HCT116 (cell line): ENCODE measurements around the gene KIF5A. TPM values are rescaled to one million over a fixed set of nuclear protein-coding genes. Genes with fewer than 3 reads are reported as not detected.

Experiments used
- ATAC-seq: fragments of 200-7000 bp; cut with Tn5 transposase; 2 replicates; pipeline ENCODE4 v1.9.1; 2020; ENCODE audit warnings: mild to moderate bottlenecking, moderate library complexity
- BruUV-seq: library from RNA; stranded (reverse); fragments of 400-500 nt; replicated peaks from 2 replicates; lab custom pipeline; 2021; lab: Mats Ljungman, UMichigan
- CTCF ChIA-PET: fragments of 300-600 bp; sonication (Branson Sonifier 250); formaldehyde crosslinking; loops from one replicate; lab custom pipeline; 2021; ENCODE audit warnings: antibody characterized with exemption; lab: Charles Lee
- POLR2A ChIA-PET: fragments of 300-600, 350-600 bp; sonication (Branson Sonifier 250); formaldehyde crosslinking; loops from one replicate; lab custom pipeline; 2021; ENCODE audit warnings: antibody characterized with exemption; lab: Charles Lee
- RAD21 ChIA-PET, 2 experiments: fragments of 300-600 bp; sonication (Branson Sonifier 250); formaldehyde crosslinking; loops; one replicate each; lab custom pipeline; 2023; ENCODE audit warnings: low total read pairs in 2 of 2; ENCODE audit not compliant: uncharacterized antibody in 2 of 2, unreplicated experiment in 2 of 2, low non-redundant PET in 1 of 2; lab: Charles Lee
- DNase-seq: peaks from one replicate; pipeline ENCODE4 v3.0.0-alpha.2; 2010; ENCODE audit warnings: low read depth, low spot score
- H2AFZ ChIP-seq: fragments of 200-600 bp; shearing (Covaris generic), sonication (generic); 2 replicates; pipeline ENCODE4 v1.6.1; 2017; ENCODE audit warnings: low read depth, mixed run types, mixed read lengths, antibody characterized with exemption, low read length; ENCODE audit not compliant: poor library complexity, severe bottlenecking
- H3K27ac ChIP-seq: 2 replicates; pipeline ENCODE4 v1.5.1; 2012; ENCODE audit warnings: low read depth, low read length
- H3K27me3 ChIP-seq: fragments of 200-600 bp; sonication (generic); 2 replicates; pipeline ENCODE4 v1.6.1; 2016; ENCODE audit warnings: mixed run types, low read length, mixed read lengths; ENCODE audit not compliant: insufficient read depth
- H3K36me3 ChIP-seq, 2 experiments: fragments of 200-500 bp in 1 of 2; fragments of 200-600 bp in 1 of 2; sonication (Bioruptor generic) in 1 of 2; sonication (generic) in 1 of 2; 2 replicates each; pipeline versions ENCODE4 v1.5.1 to v1.6.1; 2014 to 2016; ENCODE audit warnings: low read length in 2 of 2, inconsistent platforms in 1 of 2, mixed read lengths in 1 of 2, mixed run types in 1 of 2; ENCODE audit not compliant: insufficient read depth in 2 of 2, control insufficient read depth in 1 of 2
- H3K4me1 ChIP-seq, 2 experiments: fragments of 200-600 bp in 1 of 2; sonication (generic) in 1 of 2; 2 replicates each; pipeline versions ENCODE4 v1.5.1 to v1.6.1; 2012 to 2017; ENCODE audit warnings: low read length in 2 of 2, inconsistent platforms in 1 of 2, mild to moderate bottlenecking in 1 of 2, mixed read lengths in 1 of 2, mixed run types in 1 of 2, moderate library complexity in 1 of 2; ENCODE audit not compliant: insufficient read depth in 2 of 2, control insufficient read depth in 1 of 2
- H3K4me2 ChIP-seq: fragments of 200-600 bp; sonication (generic); 2 replicates; pipeline ENCODE4 v1.6.1; 2017; ENCODE audit warnings: mixed run types, low read length, mixed read lengths
- H3K4me3 ChIP-seq, 2 experiments: fragments of 200-600 bp in 1 of 2; sonication (generic) in 1 of 2; replicated peaks in 1 of 2; 2 replicates each; pipeline ENCODE4 v1.5.1; 2011 to 2016; ENCODE audit warnings: low read length in 2 of 2, control low read depth in 1 of 2, low read depth in 1 of 2, mild to moderate bottlenecking in 1 of 2, mixed read lengths in 1 of 2, mixed run types in 1 of 2
- H3K79me2 ChIP-seq: fragments of 200-600 bp; sonication (generic); 2 replicates; pipeline ENCODE4 v1.6.1; 2017; ENCODE audit warnings: mild to moderate bottlenecking, mixed run types, low read length, moderate library complexity, mixed read lengths; ENCODE audit not compliant: insufficient read depth
- H3K9ac ChIP-seq: fragments of 200-600 bp; sonication (generic); 2 replicates; pipeline ENCODE4 v1.6.1; 2016; ENCODE audit warnings: low read length, mixed read lengths
- H3K9me2 ChIP-seq: fragments of 200-600 bp; sonication (generic), shearing (Covaris generic); 2 replicates; pipeline ENCODE4 v1.6.1; 2017; ENCODE audit warnings: mixed run types, mild to moderate bottlenecking, moderate library complexity; ENCODE audit not compliant: insufficient read depth
- H3K9me3 ChIP-seq, 2 experiments: fragments of 200-500 bp in 1 of 2; fragments of 200-600 bp in 1 of 2; sonication (Bioruptor generic) in 1 of 2; sonication (generic) in 1 of 2; 2 replicates each; pipeline ENCODE4 v1.6.1; 2014 to 2017; ENCODE audit warnings: low read length in 2 of 2, mixed read lengths in 2 of 2, inconsistent platforms in 1 of 2, low read depth in 1 of 2, mild to moderate bottlenecking in 1 of 2, mixed run types in 1 of 2, moderate library complexity in 1 of 2; ENCODE audit not compliant: control insufficient read depth in 1 of 2, insufficient read depth in 1 of 2
- H4K20me1 ChIP-seq: fragments of 200-600 bp; sonication (generic), shearing (Covaris generic); 2 replicates; pipeline ENCODE4 v1.6.1; 2017; ENCODE audit warnings: mixed run types, mild to moderate bottlenecking, moderate library complexity; ENCODE audit not compliant: insufficient read depth
- CBX3 ChIP-seq: IDR thresholded peaks from 2 replicates; pipeline ENCODE4 v1.6.1; 2012; ENCODE audit warnings: low read depth
- CEBPB ChIP-seq: IDR thresholded peaks from 2 replicates; pipeline ENCODE4 v1.6.1; 2012; ENCODE audit warnings: low read depth
- EZH2 ChIP-seq: fragments of 200-600 bp; sonication (generic); IDR thresholded peaks from 2 replicates; pipeline ENCODE4 v1.6.1; 2017; ENCODE audit warnings: antibody characterized with exemption, mixed run types
- FOSL1 ChIP-seq: IDR thresholded peaks from 2 replicates; pipeline ENCODE4 v1.6.1; 2012; ENCODE audit warnings: low read depth
- JUND ChIP-seq: IDR thresholded peaks from 2 replicates; pipeline ENCODE4 v1.6.1; 2012
- POLR2A ChIP-seq: IDR thresholded peaks from 2 replicates; pipeline ENCODE4 v1.7.0; 2011; ENCODE audit warnings: borderline replicate concordance; ENCODE audit not compliant: insufficient read depth, insufficient read length; ENCODE audit errors: extremely low read depth
- RAD21 ChIP-seq: IDR thresholded peaks from 2 replicates; pipeline ENCODE4 v1.6.1; 2012; ENCODE audit warnings: low read depth, mild to moderate bottlenecking
- SIN3A ChIP-seq: IDR thresholded peaks from 2 replicates; pipeline ENCODE4 v1.6.1; 2012; ENCODE audit warnings: low read depth
- SP1 ChIP-seq: IDR thresholded peaks from 2 replicates; pipeline ENCODE4 v1.6.1; 2012; ENCODE audit warnings: low read depth
- SRF ChIP-seq: IDR thresholded peaks from 2 replicates; pipeline ENCODE4 v1.6.1; 2012; ENCODE audit warnings: low read depth
- YY1 ChIP-seq: IDR thresholded peaks from 2 replicates; pipeline ENCODE4 v1.6.1; 2011; ENCODE audit warnings: low read length, low read depth, moderate library complexity, mild to moderate bottlenecking; ENCODE audit not compliant: insufficient replicate concordance; ENCODE audit errors: extremely low read depth
- ZFX ChIP-seq: fragments of 450-650 bp; IDR thresholded peaks from 2 replicates; pipeline ENCODE4 v1.6.1; 2017
- ZNF274 ChIP-seq: fragments of 200-500 bp; sonication (Bioruptor generic); IDR thresholded peaks from 2 replicates; pipeline ENCODE4 v1.6.1; 2014; ENCODE audit warnings: mild to moderate bottlenecking, low read depth, low read length, inconsistent platforms
- intact Hi-C: fragments of 100-400 bp; cut with micrococcal nuclease; formaldehyde crosslinking; loops from 2 replicates; pipeline ENCODE4 v1.10.0; 2022
- total RNA-seq: library from RNA; stranded (reverse); gene quantifications from one replicate; pipeline ENCODE4 v1.2.1, GENCODE V29; 2021; ENCODE audit not compliant: unreplicated experiment
- TF ChIP-seq, protein P1 (sequence below): IDR thresholded peaks from 2 replicates; pipeline ENCODE4 v1.6.1; 2012
- TF ChIP-seq, protein P2 (sequence below): IDR thresholded peaks from 2 replicates; pipeline ENCODE4 v1.6.1; 2012; ENCODE audit warnings: low read depth
- TF ChIP-seq, protein P3 (sequence below), 3 experiments: fragments of 200-600 bp in 1 of 3; sonication (generic) in 1 of 3; IDR thresholded peaks in 2 of 3; conservative IDR thresholded peaks in 1 of 3; 2 replicates each; pipeline ENCODE4 v1.5.1; 2012 to 2017; ENCODE audit warnings: low read depth in 2 of 3, low read length in 2 of 3, antibody characterized with exemption in 1 of 3, borderline replicate concordance in 1 of 3, control low read depth in 1 of 3, mild to moderate bottlenecking in 1 of 3, mixed read lengths in 1 of 3, mixed run types in 1 of 3, moderate library complexity in 1 of 3; ENCODE audit not compliant: insufficient read depth in 1 of 3
- TF ChIP-seq, protein P4 (sequence below): IDR thresholded peaks from 2 replicates; pipeline ENCODE4 v1.6.1; 2012

KIF5A gene
- total RNA-seq, 1 experiment from 2014 or later = 5.2 TPM

DNA sequence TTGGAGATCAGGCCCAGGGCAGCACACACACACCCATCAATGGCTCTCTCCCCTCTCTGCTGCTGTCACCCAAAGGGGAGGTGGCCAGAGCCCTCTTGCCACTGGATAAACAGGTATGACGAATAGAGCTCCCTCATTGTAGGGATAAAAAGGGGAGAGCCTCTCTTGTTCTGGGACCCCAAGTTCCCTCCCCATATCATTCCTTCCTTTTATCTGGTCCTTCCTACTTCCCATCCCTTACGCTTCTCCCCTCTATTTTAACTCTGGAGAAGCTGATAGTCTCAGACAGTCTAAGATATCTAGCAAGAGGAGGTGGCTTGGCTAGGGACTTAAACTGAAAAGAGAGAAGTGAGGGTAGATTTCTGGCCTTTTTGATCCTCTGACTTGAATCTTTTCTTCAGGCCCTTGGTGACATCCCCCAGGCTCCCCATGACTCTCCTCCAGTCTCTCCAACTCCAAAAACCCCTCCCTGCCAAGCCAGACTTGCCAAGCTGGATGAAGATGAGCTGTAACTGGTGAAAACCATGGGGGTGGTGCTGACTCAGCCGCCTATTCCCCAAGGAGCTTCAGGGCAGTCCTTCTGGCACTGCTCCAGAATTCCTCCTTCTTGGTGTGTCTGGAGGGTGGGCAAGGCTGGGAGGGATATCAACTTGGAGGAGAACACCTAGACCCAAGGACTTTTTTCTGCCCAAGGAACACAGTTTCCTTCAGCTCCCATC is 66.7 kb downstream of the KIF5A start:
- ChIA-PET POLR2A (no interaction called here), RAD21 (no interaction called here), CTCF (interaction anchor here (1.4 kb wide), 1 partner anchor 16 kb away, joined by 4 read pairs; the partner anchor contains the start of gene B4GALNT1)
- no peak for ATAC-seq
- Histone ChIP-seq H3K9me3 (no peaks in the 10 kb centered on the region), H3K9ac (no peak overlapping the region), H3K79me2 (no peaks in the 10 kb centered on the region), H3K4me1 (peaks cover 0 to 6% of the 10 kb centered on the region in 2 experiments; a peak in 1 of 4 replicates), H2AFZ (no peak overlapping the region), H3K9me2 (no peaks in the 10 kb centered on the region), H4K20me1 (no peaks in the 10 kb centered on the region), H3K4me3 (no peak overlapping the region), H3K27ac (no peak overlapping the region), H3K36me3 (no peaks in the 10 kb centered on the region), H3K4me2 (no peak overlapping the region), H3K27me3 (no peaks in the 10 kb centered on the region)
- BruUV-seq = no TSS peak
- DNase-seq = no peak
- TF ChIP-seq, protein P1, sequence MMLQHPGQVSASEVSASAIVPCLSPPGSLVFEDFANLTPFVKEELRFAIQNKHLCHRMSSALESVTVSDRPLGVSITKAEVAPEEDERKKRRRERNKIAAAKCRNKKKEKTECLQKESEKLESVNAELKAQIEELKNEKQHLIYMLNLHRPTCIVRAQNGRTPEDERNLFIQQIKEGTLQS = no peak
- TF ChIP-seq POLR2A (no peak), CEBPB (no peak), SP1 (no peak), ZFX (no peak), SRF (no peak), FOSL1 (no peak), SIN3A (no peak), ZNF274 (no peak), EZH2 (no peak), RAD21 (no peak), CBX3 (no peak), YY1 (no peak), JUND (no peak)
- TF ChIP-seq, protein P2, sequence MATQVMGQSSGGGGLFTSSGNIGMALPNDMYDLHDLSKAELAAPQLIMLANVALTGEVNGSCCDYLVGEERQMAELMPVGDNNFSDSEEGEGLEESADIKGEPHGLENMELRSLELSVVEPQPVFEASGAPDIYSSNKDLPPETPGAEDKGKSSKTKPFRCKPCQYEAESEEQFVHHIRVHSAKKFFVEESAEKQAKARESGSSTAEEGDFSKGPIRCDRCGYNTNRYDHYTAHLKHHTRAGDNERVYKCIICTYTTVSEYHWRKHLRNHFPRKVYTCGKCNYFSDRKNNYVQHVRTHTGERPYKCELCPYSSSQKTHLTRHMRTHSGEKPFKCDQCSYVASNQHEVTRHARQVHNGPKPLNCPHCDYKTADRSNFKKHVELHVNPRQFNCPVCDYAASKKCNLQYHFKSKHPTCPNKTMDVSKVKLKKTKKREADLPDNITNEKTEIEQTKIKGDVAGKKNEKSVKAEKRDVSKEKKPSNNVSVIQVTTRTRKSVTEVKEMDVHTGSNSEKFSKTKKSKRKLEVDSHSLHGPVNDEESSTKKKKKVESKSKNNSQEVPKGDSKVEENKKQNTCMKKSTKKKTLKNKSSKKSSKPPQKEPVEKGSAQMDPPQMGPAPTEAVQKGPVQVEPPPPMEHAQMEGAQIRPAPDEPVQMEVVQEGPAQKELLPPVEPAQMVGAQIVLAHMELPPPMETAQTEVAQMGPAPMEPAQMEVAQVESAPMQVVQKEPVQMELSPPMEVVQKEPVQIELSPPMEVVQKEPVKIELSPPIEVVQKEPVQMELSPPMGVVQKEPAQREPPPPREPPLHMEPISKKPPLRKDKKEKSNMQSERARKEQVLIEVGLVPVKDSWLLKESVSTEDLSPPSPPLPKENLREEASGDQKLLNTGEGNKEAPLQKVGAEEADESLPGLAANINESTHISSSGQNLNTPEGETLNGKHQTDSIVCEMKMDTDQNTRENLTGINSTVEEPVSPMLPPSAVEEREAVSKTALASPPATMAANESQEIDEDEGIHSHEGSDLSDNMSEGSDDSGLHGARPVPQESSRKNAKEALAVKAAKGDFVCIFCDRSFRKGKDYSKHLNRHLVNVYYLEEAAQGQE = no peak
- TF ChIP-seq, protein P3, sequence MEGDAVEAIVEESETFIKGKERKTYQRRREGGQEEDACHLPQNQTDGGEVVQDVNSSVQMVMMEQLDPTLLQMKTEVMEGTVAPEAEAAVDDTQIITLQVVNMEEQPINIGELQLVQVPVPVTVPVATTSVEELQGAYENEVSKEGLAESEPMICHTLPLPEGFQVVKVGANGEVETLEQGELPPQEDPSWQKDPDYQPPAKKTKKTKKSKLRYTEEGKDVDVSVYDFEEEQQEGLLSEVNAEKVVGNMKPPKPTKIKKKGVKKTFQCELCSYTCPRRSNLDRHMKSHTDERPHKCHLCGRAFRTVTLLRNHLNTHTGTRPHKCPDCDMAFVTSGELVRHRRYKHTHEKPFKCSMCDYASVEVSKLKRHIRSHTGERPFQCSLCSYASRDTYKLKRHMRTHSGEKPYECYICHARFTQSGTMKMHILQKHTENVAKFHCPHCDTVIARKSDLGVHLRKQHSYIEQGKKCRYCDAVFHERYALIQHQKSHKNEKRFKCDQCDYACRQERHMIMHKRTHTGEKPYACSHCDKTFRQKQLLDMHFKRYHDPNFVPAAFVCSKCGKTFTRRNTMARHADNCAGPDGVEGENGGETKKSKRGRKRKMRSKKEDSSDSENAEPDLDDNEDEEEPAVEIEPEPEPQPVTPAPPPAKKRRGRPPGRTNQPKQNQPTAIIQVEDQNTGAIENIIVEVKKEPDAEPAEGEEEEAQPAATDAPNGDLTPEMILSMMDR (IDR thresholded peaks at IDR 0.05 in 2 of 3, conservative IDR thresholded peaks at IDR 0.05 in 1 of 3; ENCODE audit: borderline replicate concordance in 1 of 3, insufficient read depth in 1 of 3, low read depth in 2 of 3, low read length in 2 of 3) = no peak
- TF ChIP-seq, protein P4, sequence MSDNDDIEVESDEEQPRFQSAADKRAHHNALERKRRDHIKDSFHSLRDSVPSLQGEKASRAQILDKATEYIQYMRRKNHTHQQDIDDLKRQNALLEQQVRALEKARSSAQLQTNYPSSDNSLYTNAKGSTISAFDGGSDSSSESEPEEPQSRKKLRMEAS = no peak
- intact Hi-C loops = no loop called here
